ENCODE data around the gene CHIC2.
"Not testable (repeated sequence)": the region's sequence is repeated elsewhere in the genome, so short reads cannot be mapped to it uniquely, and the experiment has no call there.

The CHIC2 gene

GRCh38 chr4:54053322-54053721, 11.1 kb downstream of the CHIC2 start:
- H3K4me1 ChIP-seq (ENCODE audit: control insufficient read depth, insufficient read depth, low read length); H3K9ac ChIP-seq (ENCODE audit: low read depth, low read length); H3K4me3 ChIP-seq (ENCODE audit: low read depth, low read length); H3K36me3 ChIP-seq (ENCODE audit: control insufficient read depth, insufficient read depth, low read length); H3K9me3 ChIP-seq (ENCODE audit: control insufficient read depth, insufficient read depth, low read length); H3K27me3 ChIP-seq (ENCODE audit: control insufficient read depth, insufficient read depth, low read length): not testable (repeated sequence)

GRCh38 chr4:54050214-54050904, 14.0 kb downstream of the CHIC2 start:
- no peak overlapping the region for H3K9ac ChIP-seq (ENCODE audit: low read depth, low read length)
- no peaks in the 10 kb centered on the region for H3K9me3 ChIP-seq (ENCODE audit: control insufficient read depth, insufficient read depth, low read length)
- no peaks in the 10 kb centered on the region for H3K36me3 ChIP-seq (ENCODE audit: control insufficient read depth, insufficient read depth, low read length)
- H3K4me1 ChIP-seq (ENCODE audit: control insufficient read depth, insufficient read depth, low read length): no peaks in the 10 kb centered on the region
- no peaks in the 10 kb centered on the region for H3K27me3 ChIP-seq (ENCODE audit: control insufficient read depth, insufficient read depth, low read length)
- H3K4me3 ChIP-seq (ENCODE audit: low read depth, low read length): no peak overlapping the region

- H3K4me3 ChIP-seq (ENCODE audit: low read depth, low read length); H3K9ac ChIP-seq (ENCODE audit: low read depth, low read length); H3K36me3 ChIP-seq (ENCODE audit: control insufficient read depth, insufficient read depth, low read length); H3K9me3 ChIP-seq (ENCODE audit: control insufficient read depth, insufficient read depth, low read length); H3K27me3 ChIP-seq (ENCODE audit: control insufficient read depth, insufficient read depth, low read length); H3K4me1 ChIP-seq (ENCODE audit: control insufficient read depth, insufficient read depth, low read length): not testable (repeated sequence)
These were observed 20.8 kb downstream of the CHIC2 start for GRCh38 chr4:54043630-54044029.

GRCh38 chr4:54041933-54042332, 22.5 kb downstream of the CHIC2 start:
- H3K9ac ChIP-seq (ENCODE audit: low read depth, low read length): no peak overlapping the region
- H3K27me3 ChIP-seq (ENCODE audit: control insufficient read depth, insufficient read depth, low read length): no peaks in the 10 kb centered on the region
- no peaks in the 10 kb centered on the region for H3K9me3 ChIP-seq (ENCODE audit: control insufficient read depth, insufficient read depth, low read length)
- H3K4me3 ChIP-seq (ENCODE audit: low read depth, low read length): no peak overlapping the region
- H3K4me1 ChIP-seq (ENCODE audit: control insufficient read depth, insufficient read depth, low read length): no peaks in the 10 kb centered on the region
- no peaks in the 10 kb centered on the region for H3K36me3 ChIP-seq (ENCODE audit: control insufficient read depth, insufficient read depth, low read length)

GRCh38 chr4:54041100-54041499, 23.3 kb downstream of the CHIC2 start:
- H3K9ac ChIP-seq (ENCODE audit: low read depth, low read length): no peak overlapping the region
- no peaks in the 10 kb centered on the region for H3K27me3 ChIP-seq (ENCODE audit: control insufficient read depth, insufficient read depth, low read length)
- H3K9me3 ChIP-seq (ENCODE audit: control insufficient read depth, insufficient read depth, low read length): no peaks in the 10 kb centered on the region
- no peak overlapping the region for H3K4me3 ChIP-seq (ENCODE audit: low read depth, low read length)
- H3K4me1 ChIP-seq (ENCODE audit: control insufficient read depth, insufficient read depth, low read length): no peaks in the 10 kb centered on the region
- H3K36me3 ChIP-seq (ENCODE audit: control insufficient read depth, insufficient read depth, low read length): no peaks in the 10 kb centered on the region

- no peaks in the 10 kb centered on the region for H3K36me3 ChIP-seq (ENCODE audit: control insufficient read depth, insufficient read depth, low read length)
- no peak overlapping the region for H3K9ac ChIP-seq (ENCODE audit: low read depth, low read length)
- no peaks in the 10 kb centered on the region for H3K4me1 ChIP-seq (ENCODE audit: control insufficient read depth, insufficient read depth, low read length)
- H3K27me3 ChIP-seq (ENCODE audit: control insufficient read depth, insufficient read depth, low read length): no peaks in the 10 kb centered on the region
- no peak overlapping the region for H3K4me3 ChIP-seq (ENCODE audit: low read depth, low read length)
- H3K9me3 ChIP-seq (ENCODE audit: control insufficient read depth, insufficient read depth, low read length): no peaks in the 10 kb centered on the region
These were observed 26.3 kb downstream of the CHIC2 start for GRCh38 chr4:54038056-54038455.

- Histone ChIP-seq H3K4me1 (ENCODE audit: control insufficient read depth, insufficient read depth, low read length) (no peaks in the 10 kb centered on the region), H3K9me3 (ENCODE audit: control insufficient read depth, insufficient read depth, low read length) (no peaks in the 10 kb centered on the region), H3K4me3 (ENCODE audit: low read depth, low read length) (no peak overlapping the region), H3K9ac (ENCODE audit: low read depth, low read length) (no peak overlapping the region), H3K36me3 (ENCODE audit: control insufficient read depth, insufficient read depth, low read length) (no peaks in the 10 kb centered on the region), H3K27me3 (ENCODE audit: control insufficient read depth, insufficient read depth, low read length) (no peaks in the 10 kb centered on the region)
These were observed 28.2 kb downstream of the CHIC2 start for GRCh38 chr4:54036184-54036583.

GRCh38 chr4:54032558-54033135, 31.8 kb downstream of the CHIC2 start:
- no peaks in the 10 kb centered on the region for H3K27me3 ChIP-seq (ENCODE audit: control insufficient read depth, insufficient read depth, low read length)
- no peaks in the 10 kb centered on the region for H3K36me3 ChIP-seq (ENCODE audit: control insufficient read depth, insufficient read depth, low read length)
- H3K9ac ChIP-seq (ENCODE audit: low read depth, low read length): no peak overlapping the region
- H3K4me3 ChIP-seq (ENCODE audit: low read depth, low read length): peak overlapping the region; percentile 50
- H3K9me3 ChIP-seq (ENCODE audit: control insufficient read depth, insufficient read depth, low read length): no peaks in the 10 kb centered on the region
- H3K4me1 ChIP-seq (ENCODE audit: control insufficient read depth, insufficient read depth, low read length): peaks cover under 1% of the 10 kb centered on the region

- Histone ChIP-seq H3K4me1 (ENCODE audit: control insufficient read depth, insufficient read depth, low read length) (peaks cover 17% of the 10 kb centered on the region), H3K36me3 (ENCODE audit: control insufficient read depth, insufficient read depth, low read length) (no peaks in the 10 kb centered on the region), H3K4me3 (ENCODE audit: low read depth, low read length) (no peak overlapping the region), H3K27me3 (ENCODE audit: control insufficient read depth, insufficient read depth, low read length) (no peaks in the 10 kb centered on the region), H3K9ac (ENCODE audit: low read depth, low read length) (no peak overlapping the region), H3K9me3 (ENCODE audit: control insufficient read depth, insufficient read depth, low read length) (no peaks in the 10 kb centered on the region)
These were observed 37.1 kb downstream of the CHIC2 start for GRCh38 chr4:54027311-54027710.

- Histone ChIP-seq H3K36me3 (ENCODE audit: control insufficient read depth, insufficient read depth, low read length) (no peaks in the 10 kb centered on the region), H3K4me3 (ENCODE audit: low read depth, low read length) (no peak overlapping the region), H3K9me3 (ENCODE audit: control insufficient read depth, insufficient read depth, low read length) (peaks cover 8% of the 10 kb centered on the region), H3K9ac (ENCODE audit: low read depth, low read length) (no peak overlapping the region), H3K27me3 (ENCODE audit: control insufficient read depth, insufficient read depth, low read length) (no peaks in the 10 kb centered on the region), H3K4me1 (ENCODE audit: control insufficient read depth, insufficient read depth, low read length) (peaks cover 17% of the 10 kb centered on the region)
These were observed 38.8 kb downstream of the CHIC2 start for GRCh38 chr4:54025582-54025981.

- H3K4me3 ChIP-seq (ENCODE audit: low read depth, low read length); H3K9ac ChIP-seq (ENCODE audit: low read depth, low read length); H3K36me3 ChIP-seq (ENCODE audit: control insufficient read depth, insufficient read depth, low read length); H3K9me3 ChIP-seq (ENCODE audit: control insufficient read depth, insufficient read depth, low read length); H3K27me3 ChIP-seq (ENCODE audit: control insufficient read depth, insufficient read depth, low read length): not testable (repeated sequence)
- peaks cover 19% of the 10 kb centered on the region for H3K4me1 ChIP-seq (ENCODE audit: control insufficient read depth, insufficient read depth, low read length)
These were observed 41.4 kb downstream of the CHIC2 start for GRCh38 chr4:54023019-54023418.

GRCh38 chr4:54017974-54018373, 46.4 kb downstream of the CHIC2 start:
- peaks cover 29% of the 10 kb centered on the region for H3K4me1 ChIP-seq (ENCODE audit: control insufficient read depth, insufficient read depth, low read length)
- no peaks in the 10 kb centered on the region for H3K27me3 ChIP-seq (ENCODE audit: control insufficient read depth, insufficient read depth, low read length)
- no peak overlapping the region for H3K4me3 ChIP-seq (ENCODE audit: low read depth, low read length)
- peaks cover 8% of the 10 kb centered on the region for H3K9me3 ChIP-seq (ENCODE audit: control insufficient read depth, insufficient read depth, low read length)
- H3K9ac ChIP-seq (ENCODE audit: low read depth, low read length): no peak overlapping the region
- no peaks in the 10 kb centered on the region for H3K36me3 ChIP-seq (ENCODE audit: control insufficient read depth, insufficient read depth, low read length)
